KMS-11 (cell line): ENCODE data around the gene SYNDIG1.

Experiments used
- H2AFZ ChIP-seq: fragments of 200-600 bp; sonication (generic); 2 replicates; pipeline ENCODE4 v1.6.1; 2016; ENCODE audit warnings: antibody characterized with exemption, mixed run types, low read depth
- H3K27ac ChIP-seq: fragments of 200-600 bp; sonication (generic); 2 replicates; pipeline ENCODE4 v1.6.1; 2016; ENCODE audit warnings: mild to moderate bottlenecking, mixed run types
- H3K27me3 ChIP-seq: fragments of 200-600 bp; sonication (generic); 2 replicates; pipeline ENCODE4 v1.6.1; 2017; ENCODE audit warnings: mild to moderate bottlenecking, low read depth, mixed run types, moderate library complexity; ENCODE audit not compliant: insufficient read depth
- H3K36me3 ChIP-seq: fragments of 200-600 bp; sonication (generic); 2 replicates; pipeline ENCODE4 v1.6.1; 2017; ENCODE audit warnings: mild to moderate bottlenecking, mixed run types; ENCODE audit not compliant: insufficient read depth
- H3K4me1 ChIP-seq: fragments of 200-600 bp; sonication (generic); 2 replicates; pipeline ENCODE4 v1.6.1; 2016; ENCODE audit warnings: mild to moderate bottlenecking, low read depth, mixed run types; ENCODE audit not compliant: poor library complexity, severe bottlenecking
- H3K4me2 ChIP-seq: fragments of 200-600 bp; sonication (generic); 2 replicates; pipeline ENCODE4 v1.7.0; 2016; ENCODE audit warnings: mild to moderate bottlenecking, mixed run types
- H3K4me3 ChIP-seq: fragments of 200-600 bp; sonication (generic); IDR thresholded peaks from 2 replicates; pipeline ENCODE4 v1.6.1; 2017; ENCODE audit warnings: low read depth, low read length, mixed read lengths; ENCODE audit not compliant: insufficient read depth
- H3K79me2 ChIP-seq: fragments of 200-600 bp; sonication (generic); 2 replicates; pipeline ENCODE4 v1.6.1; 2016; ENCODE audit warnings: low read depth, mixed run types; ENCODE audit not compliant: insufficient read depth
- H3K9ac ChIP-seq: fragments of 200-600 bp; sonication (generic); 2 replicates; pipeline ENCODE4 v1.6.1; 2016; ENCODE audit warnings: mild to moderate bottlenecking, mixed run types
- H4K20me1 ChIP-seq: fragments of 200-600 bp; sonication (generic); 2 replicates; pipeline ENCODE4 v1.6.1; 2016; ENCODE audit warnings: mild to moderate bottlenecking, mixed run types; ENCODE audit not compliant: insufficient read depth
- CTCF ChIP-seq: fragments of 200-600 bp; sonication (generic); conservative IDR thresholded peaks from 2 replicates; pipeline ENCODE4 v1.6.1; 2017; ENCODE audit warnings: low read depth, mild to moderate bottlenecking, antibody characterized with exemption, low read length, moderate library complexity, mixed read lengths

SYNDIG1 gene

GRCh38 chr20:24682496-24682985 lies 213.1 kb downstream of the SYNDIG1 start:
- H3K36me3 ChIP-seq = no peaks in the 10 kb centered on the region
- no peak overlapping the region for H3K9ac ChIP-seq
- H3K4me2 ChIP-seq = no peak overlapping the region
- no peaks in the 10 kb centered on the region for H3K4me1 ChIP-seq
- H2AFZ ChIP-seq = no peak overlapping the region
- no peaks in the 10 kb centered on the region for H3K79me2 ChIP-seq
- no peak for TF ChIP-seq CTCF
- no peak overlapping the region for H3K27ac ChIP-seq
- H3K4me3 ChIP-seq = no peak overlapping the region
- H3K27me3 ChIP-seq = no peaks in the 10 kb centered on the region
- H4K20me1 ChIP-seq = no peaks in the 10 kb centered on the region

- no peak for TF ChIP-seq CTCF
- Histone ChIP-seq H3K27me3 (no peaks in the 10 kb centered on the region), H3K4me2 (no peak overlapping the region), H3K4me3 (no peak overlapping the region), H3K79me2 (no peaks in the 10 kb centered on the region), H3K9ac (no peak overlapping the region), H3K36me3 (no peaks in the 10 kb centered on the region), H2AFZ (no peak overlapping the region), H3K4me1 (no peaks in the 10 kb centered on the region), H4K20me1 (no peaks in the 10 kb centered on the region), H3K27ac (no peak overlapping the region)
These were observed 214.2 kb downstream of the SYNDIG1 start for GRCh38 chr20:24683676-24684075.

GRCh38 chr20:24684421-24684871 lies 215.0 kb downstream of the SYNDIG1 start:
- H3K4me1 ChIP-seq = no peaks in the 10 kb centered on the region
- H3K36me3 ChIP-seq = no peaks in the 10 kb centered on the region
- no peaks in the 10 kb centered on the region for H4K20me1 ChIP-seq
- H3K9ac ChIP-seq = no peak overlapping the region
- no peaks in the 10 kb centered on the region for H3K79me2 ChIP-seq
- no peak overlapping the region for H3K4me3 ChIP-seq
- H3K4me2 ChIP-seq = no peak overlapping the region
- H2AFZ ChIP-seq = no peak overlapping the region
- TF ChIP-seq CTCF = no peak
- no peaks in the 10 kb centered on the region for H3K27me3 ChIP-seq
- no peak overlapping the region for H3K27ac ChIP-seq

GRCh38 chr20:24684956-24685691 lies 215.7 kb downstream of the SYNDIG1 start:
- TF ChIP-seq CTCF = no peak
- no peaks in the 10 kb centered on the region for H3K36me3 ChIP-seq
- H2AFZ ChIP-seq = no peak overlapping the region
- no peaks in the 10 kb centered on the region for H3K79me2 ChIP-seq
- H3K27ac ChIP-seq = no peak overlapping the region
- no peak overlapping the region for H3K4me2 ChIP-seq
- no peak overlapping the region for H3K4me3 ChIP-seq
- no peak overlapping the region for H3K9ac ChIP-seq
- H3K27me3 ChIP-seq = no peaks in the 10 kb centered on the region
- H3K4me1 ChIP-seq = no peaks in the 10 kb centered on the region
- H4K20me1 ChIP-seq = no peaks in the 10 kb centered on the region
